Left renal cortex interstitium (tissue), 4 donors: ENCODE measurements around the gene DAB2. TPM values are rescaled to one million over a fixed set of nuclear protein-coding genes. Genes with fewer than 3 reads are reported as not detected.
"Not testable (repeated sequence)": the region's sequence is repeated elsewhere in the genome, so short reads cannot be mapped to it uniquely, and the experiment has no call there.

ENCODE experiments used
- DNase-seq, 4 donors: peaks; one replicate each; pipeline ENCODE4 v3.0.0-alpha.2; 2013; ENCODE audit warnings: low read depth in 4 of 4, low spot score in 2 of 4, missing footprints in 1 of 4
- polyA plus RNA-seq, 4 donors: library from polyadenylated mRNA; unstranded; fragments of 120-200 nt; gene quantifications; one replicate each; pipeline ENCODE4 v1.2.1, GENCODE V29; 2013; ENCODE audit not compliant: insufficient read length in 4 of 4

DAB2 gene
- polyA plus RNA-seq, 4 donors = 148 to 224 (median 199) TPM

GRCh38 chr5:39422728-39423285 lies 2.0 kb downstream of the DAB2 start:
- DNase-seq = no peak

- no peak for DNase-seq
Measured at GRCh38 chr5:39422036-39422606, 2.7 kb downstream of the DAB2 start.

GRCh38 chr5:39420482-39421145 lies 4.2 kb downstream of the DAB2 start:
- DNase-seq = no peak

GRCh38 chr5:39419796-39420195 lies 5.0 kb downstream of the DAB2 start:
- DNase-seq = no peak

GRCh38 chr5:39417979-39418378 lies 6.8 kb downstream of the DAB2 start:
- DNase-seq = no peak

- DNase-seq = no peak
Measured at GRCh38 chr5:39415201-39415600, 9.6 kb downstream of the DAB2 start.

- DNase-seq = no peak
Measured at GRCh38 chr5:39414426-39414825, 10.4 kb downstream of the DAB2 start.

GRCh38 chr5:39413771-39414170 lies 11.0 kb downstream of the DAB2 start:
- no peak for DNase-seq

GRCh38 chr5:39412721-39413394 lies 11.9 kb downstream of the DAB2 start:
- no peak for DNase-seq

- DNase-seq = no peak
Measured at GRCh38 chr5:39411985-39412384, 12.8 kb downstream of the DAB2 start.

GRCh38 chr5:39411061-39411460 lies 13.7 kb downstream of the DAB2 start:
- no peak for DNase-seq

- DNase-seq = no peak
Measured at GRCh38 chr5:39409033-39409432, 15.7 kb downstream of the DAB2 start.

- DNase-seq = no peak
Measured at GRCh38 chr5:39405083-39405843, 19.5 kb downstream of the DAB2 start.

- DNase-seq = not testable (repeated sequence)
Measured at GRCh38 chr5:39403761-39404160, 21.0 kb downstream of the DAB2 start.

GRCh38 chr5:39402140-39402539 lies 22.6 kb downstream of the DAB2 start:
- DNase-seq = not testable (repeated sequence)

GRCh38 chr5:39400713-39401578 lies 23.8 kb downstream of the DAB2 start:
- DNase-seq = no peak

GRCh38 chr5:39399135-39400036 lies 25.4 kb downstream of the DAB2 start:
- DNase-seq = no peak

- no peak for DNase-seq
Measured at GRCh38 chr5:39396843-39397242, 27.9 kb downstream of the DAB2 start.

GRCh38 chr5:39395521-39395920 lies 29.3 kb downstream of the DAB2 start:
- DNase-seq = no peak
